ENCODE results near the gene LRRC43. TPM values are rescaled to one million over a fixed set of nuclear protein-coding genes. Genes with fewer than 3 reads are reported as not detected.
A peak's percentile ranks its signal among the peaks of the same experiment; 100 is the strongest.

The LRRC43 gene
- polyA plus RNA-seq, 3 donors from 2014 or later: 0.52 to 6.2 (median 3.2) TPM

DNA sequence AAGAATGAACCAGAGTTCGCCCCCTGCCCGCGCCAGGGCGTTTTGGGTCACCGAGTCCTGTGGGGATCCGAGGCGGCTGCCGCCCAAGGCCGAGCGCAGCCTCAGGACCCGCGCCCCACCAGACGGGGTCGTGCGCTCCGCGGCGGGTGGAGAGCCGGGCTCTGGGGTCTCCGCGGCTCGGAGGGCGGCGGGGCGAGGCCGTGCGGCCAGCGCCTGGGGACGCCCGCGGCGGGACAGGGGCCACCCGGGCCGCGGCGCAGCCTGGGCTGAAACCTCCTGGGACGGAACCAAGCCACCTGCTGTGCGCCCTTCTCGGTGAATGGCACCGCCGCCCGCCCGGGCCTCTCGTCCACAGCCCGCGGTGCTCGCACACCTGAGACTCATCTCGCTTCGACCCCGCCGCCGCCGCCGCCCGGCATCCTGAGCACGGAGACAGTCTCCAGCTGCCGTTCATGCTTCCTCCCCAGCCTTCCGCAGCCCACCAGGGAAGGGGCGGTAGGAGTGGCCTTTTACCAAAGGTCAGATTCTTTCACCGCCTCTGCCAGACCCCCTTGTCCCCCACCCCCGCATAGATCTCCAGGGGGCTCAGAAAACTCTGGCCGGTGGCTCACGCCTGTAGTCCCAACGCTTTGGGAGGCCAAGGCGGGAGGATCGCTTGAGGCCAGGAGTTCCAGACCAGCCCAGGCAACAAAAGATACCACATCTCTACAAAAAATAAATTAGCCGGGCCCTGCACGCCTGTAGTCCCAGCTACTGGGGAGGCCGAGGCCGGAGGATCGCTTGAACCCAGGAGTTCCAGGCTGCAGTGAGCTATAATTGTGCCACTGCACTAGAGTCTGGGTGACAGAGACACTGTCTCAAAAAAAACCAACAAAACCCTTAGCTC lies 21.5 kb downstream of the LRRC43 start:
- H3K4me3 Mint-ChIP-seq: peak overlapping the region; percentile 73 to 78 (median 75)
- peaks cover 5 to 19% (median 15%) of the 10 kb centered on the region in 3 donors for H3K27me3 Mint-ChIP-seq (ENCODE audit: low read depth in 3 of 3)
- no peak for DNase-seq
- H3K27ac Mint-ChIP-seq: no peak overlapping the region
- peaks cover 9 to 16% of the 10 kb centered on the region in 2 donors for H3K4me1 Mint-ChIP-seq
- H3K36me3 Mint-ChIP-seq: peaks cover 4 to 15% (median 5%) of the 10 kb centered on the region in 3 donors
- no peaks in the 10 kb centered on the region for H3K9me3 Mint-ChIP-seq

- H3K4me3 Mint-ChIP-seq: peak overlapping the region; percentile 73 to 78 (median 75)
- H3K27ac Mint-ChIP-seq: no peak overlapping the region
- no peaks in the 10 kb centered on the region for H3K9me3 Mint-ChIP-seq
- H3K4me1 Mint-ChIP-seq: peaks cover 9 to 16% of the 10 kb centered on the region in 2 donors
- H3K36me3 Mint-ChIP-seq: peaks cover 4 to 22% (median 12%) of the 10 kb centered on the region in 3 donors
- peaks cover 5 to 19% (median 15%) of the 10 kb centered on the region in 3 donors for H3K27me3 Mint-ChIP-seq (ENCODE audit: low read depth in 3 of 3)
- no peak for DNase-seq
These were observed 22.4 kb downstream of the LRRC43 start for GRCh38 chr12:122205053-122205925.

- Mint-ChIP-seq H3K27ac (no peak overlapping the region), H3K9me3 (no peaks in the 10 kb centered on the region)
These were observed 23.4 kb downstream of the LRRC43 start for GRCh38 chr12:122206111-122206881.

DNA sequence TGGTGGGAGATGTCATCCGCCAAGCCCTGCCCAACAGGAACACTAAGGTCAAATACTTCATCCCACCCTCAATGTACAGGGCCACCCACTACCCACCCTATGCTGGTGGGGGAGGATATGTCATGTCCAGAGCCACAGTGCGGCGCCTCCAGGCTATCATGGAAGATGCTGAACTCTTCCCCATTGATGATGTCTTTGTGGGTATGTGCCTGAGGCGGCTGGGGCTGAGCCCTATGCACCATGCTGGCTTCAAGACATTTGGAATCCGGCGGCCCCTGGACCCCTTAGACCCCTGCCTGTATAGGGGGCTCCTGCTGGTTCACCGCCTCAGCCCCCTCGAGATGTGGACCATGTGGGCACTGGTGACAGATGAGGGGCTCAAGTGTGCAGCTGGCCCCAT lies 24.1 kb downstream of the LRRC43 start:
- no peak for DNase-seq

More at GRCh38 chr12:122206111-122206881, 23.4 kb downstream of the LRRC43 start:
- peaks cover 5 to 19% (median 13%) of the 10 kb centered on the region in 3 donors for H3K27me3 Mint-ChIP-seq (ENCODE audit: low read depth in 3 of 3)
- no peak for DNase-seq
- peaks cover 4 to 24% (median 12%) of the 10 kb centered on the region in 3 donors for H3K36me3 Mint-ChIP-seq
- no peak overlapping the region for H3K4me3 Mint-ChIP-seq
- H3K4me1 Mint-ChIP-seq: peaks cover 9 to 16% of the 10 kb centered on the region in 2 donors

GRCh38 chr12:122207391-122207790 lies 24.5 kb downstream of the LRRC43 start:
- peaks cover 12 to 33% (median 15%) of the 10 kb centered on the region in 3 donors for H3K36me3 Mint-ChIP-seq
- H3K27me3 Mint-ChIP-seq (ENCODE audit: low read depth in 3 of 3): peaks cover 5 to 15% (median 12%) of the 10 kb centered on the region in 3 donors
- peaks cover 9 to 15% of the 10 kb centered on the region in 2 donors for H3K4me1 Mint-ChIP-seq
- H3K27ac Mint-ChIP-seq: peak overlapping the region in 1 of 6 donors; percentile 32
- H3K4me3 Mint-ChIP-seq: no peak overlapping the region
- no peak for DNase-seq
- no peaks in the 10 kb centered on the region for H3K9me3 Mint-ChIP-seq

More for the DNA sequence above, 24.1 kb downstream of the LRRC43 start:
- no peak overlapping the region for H3K4me3 Mint-ChIP-seq
- no peaks in the 10 kb centered on the region for H3K9me3 Mint-ChIP-seq
- no peak overlapping the region for H3K27ac Mint-ChIP-seq
- H3K4me1 Mint-ChIP-seq: peaks cover 9 to 16% of the 10 kb centered on the region in 2 donors
- H3K36me3 Mint-ChIP-seq: peaks cover 8 to 29% (median 12%) of the 10 kb centered on the region in 3 donors
- peaks cover 5 to 16% (median 12%) of the 10 kb centered on the region in 3 donors for H3K27me3 Mint-ChIP-seq (ENCODE audit: low read depth in 3 of 3)

DNA sequence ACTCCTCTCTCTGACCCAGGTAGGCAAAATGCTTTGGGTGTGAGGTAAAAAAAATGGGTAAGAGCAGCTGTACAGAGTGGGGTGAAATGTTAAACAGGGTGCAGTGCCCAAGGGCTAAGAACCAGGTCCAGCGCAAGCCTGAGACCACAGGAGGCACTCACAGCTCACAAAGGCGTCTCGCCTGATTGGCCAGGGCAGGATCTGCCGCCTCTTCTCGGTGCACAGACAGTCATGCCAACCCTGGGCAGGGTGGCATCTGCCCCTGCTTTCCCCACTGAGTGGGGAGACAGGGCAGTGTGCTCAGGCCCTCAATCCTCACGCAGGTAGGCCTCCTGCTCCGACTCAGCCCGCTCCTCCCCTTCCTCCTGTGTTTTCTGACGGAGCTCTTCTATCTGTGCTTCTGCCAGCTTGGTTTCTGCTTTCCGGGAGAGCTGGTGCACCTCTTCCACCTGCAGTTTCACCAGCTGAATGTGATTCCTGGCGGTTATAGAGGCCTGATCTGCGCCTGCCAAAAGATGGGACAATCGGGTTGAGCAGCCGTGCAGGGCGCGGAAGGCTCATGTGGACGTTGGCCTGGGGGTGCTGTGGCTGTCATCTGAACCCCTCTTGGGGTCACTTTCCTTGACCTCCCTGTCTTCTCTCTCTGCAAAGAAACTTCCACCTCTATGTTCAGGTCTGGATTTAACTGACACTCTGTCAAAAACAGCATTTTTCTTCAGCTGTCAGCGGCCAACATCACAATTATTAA lies 25.3 kb downstream of the LRRC43 start:
- Mint-ChIP-seq H3K9me3 (no peaks in the 10 kb centered on the region), H3K27me3 (ENCODE audit: low read depth in 3 of 3) (peaks cover 4 to 9% (median 6%) of the 10 kb centered on the region in 3 donors), H3K4me1 (peaks cover 5 to 7% of the 10 kb centered on the region in 2 donors), H3K27ac (peak overlapping the region in 1 of 6 donors; percentile 49), H3K4me3 (no peak overlapping the region), H3K36me3 (peaks cover 13 to 35% (median 15%) of the 10 kb centered on the region in 3 donors)
- no peak for DNase-seq

DNA sequence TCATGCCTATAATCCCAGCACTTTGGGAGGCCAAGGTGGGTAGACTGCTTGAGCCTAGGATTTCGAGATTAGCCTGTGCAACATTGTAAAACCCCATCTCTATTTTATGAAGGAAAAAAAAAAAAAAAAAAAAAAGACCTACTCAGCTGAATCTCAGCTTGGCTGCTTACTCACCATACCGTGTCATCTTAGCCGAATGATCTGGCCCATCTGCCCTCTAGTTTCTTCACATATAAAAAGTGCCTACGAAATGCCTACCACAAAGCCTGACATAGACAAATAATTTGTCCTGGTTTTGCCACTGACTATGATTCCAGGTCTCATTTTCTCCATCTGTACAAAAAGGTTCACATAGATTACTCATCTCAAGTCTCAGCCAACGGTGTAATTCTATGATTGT lies 32.8 kb downstream of the LRRC43 start:
- H3K4me1 Mint-ChIP-seq: peaks cover 0 to 6% of the 10 kb centered on the region in 2 donors
- no peak for DNase-seq
- H3K4me3 Mint-ChIP-seq: no peak overlapping the region
- no peaks in the 10 kb centered on the region for H3K9me3 Mint-ChIP-seq
- no peak overlapping the region for H3K27ac Mint-ChIP-seq
- peaks cover 14 to 37% (median 17%) of the 10 kb centered on the region in 3 donors for H3K36me3 Mint-ChIP-seq
- H3K27me3 Mint-ChIP-seq (ENCODE audit: low read depth in 3 of 3): peaks cover 0 to 2% (median 1%) of the 10 kb centered on the region in 3 donors

GRCh38 chr12:122216445-122216844 lies 33.5 kb downstream of the LRRC43 start:
- H3K4me1 Mint-ChIP-seq: peaks cover 0 to 6% of the 10 kb centered on the region in 2 donors
- H3K27ac Mint-ChIP-seq: no peak overlapping the region
- peaks cover 14 to 33% (median 17%) of the 10 kb centered on the region in 3 donors for H3K36me3 Mint-ChIP-seq
- no peak for DNase-seq
- peaks cover 0 to 2% (median 1%) of the 10 kb centered on the region in 3 donors for H3K27me3 Mint-ChIP-seq (ENCODE audit: low read depth in 3 of 3)
- no peak overlapping the region for H3K4me3 Mint-ChIP-seq
- H3K9me3 Mint-ChIP-seq: no peaks in the 10 kb centered on the region

- Mint-ChIP-seq H3K27me3 (ENCODE audit: low read depth in 3 of 3) (peaks cover 1 to 8% (median 7%) of the 10 kb centered on the region in 3 donors), H3K4me1 (peaks cover 35 to 38% of the 10 kb centered on the region in 2 donors), H3K4me3 (peak within 1 kb of the TSS; percentile 86 to 93 (median 90)), H3K9me3 (no peaks in the 10 kb centered on the region), H3K36me3 (peaks cover 6 to 11% (median 9%) of the 10 kb centered on the region in 3 donors), H3K27ac (peak within 1 kb of the TSS; percentile 90 to 98 (median 94))
- DNase-seq: peak; percentile 100
These were observed 42.9 kb downstream of the LRRC43 start, which contains the start of gene DIABLO for GRCh38 chr12:122225683-122226365. Gene DIABLO (minus strand): TSS chr12:122226052. CDS start chr12:122226014, 38 bp downstream.

- no peaks in the 10 kb centered on the region for H3K9me3 Mint-ChIP-seq
- H3K27me3 Mint-ChIP-seq (ENCODE audit: low read depth in 3 of 3): peaks cover 1 to 8% (median 7%) of the 10 kb centered on the region in 3 donors
- H3K4me1 Mint-ChIP-seq: peaks cover 35 to 38% of the 10 kb centered on the region in 2 donors
- DNase-seq: no peak
- H3K36me3 Mint-ChIP-seq: peaks cover 6 to 16% (median 14%) of the 10 kb centered on the region in 3 donors
- peak overlapping the region; percentile 84 to 93 (median 88) for H3K4me3 Mint-ChIP-seq
- peak overlapping the region in 5 of 6 donors; percentile 79 to 90 (median 88) for H3K27ac Mint-ChIP-seq
These were observed 43.6 kb downstream of the LRRC43 start for GRCh38 chr12:122226366-122227125.

- peaks cover 8 to 23% (median 18%) of the 10 kb centered on the region in 3 donors for H3K36me3 Mint-ChIP-seq
- H3K9me3 Mint-ChIP-seq: no peaks in the 10 kb centered on the region
- peak; percentile 81 to 87 (median 81) for DNase-seq
- peak overlapping the region; percentile 79 to 90 (median 88) for H3K27ac Mint-ChIP-seq
- H3K4me3 Mint-ChIP-seq: peak overlapping the region; percentile 78 to 88 (median 84)
- peaks cover 35 to 38% of the 10 kb centered on the region in 2 donors for H3K4me1 Mint-ChIP-seq
- peaks cover 1 to 8% (median 7%) of the 10 kb centered on the region in 3 donors for H3K27me3 Mint-ChIP-seq (ENCODE audit: low read depth in 3 of 3)
These were observed 44.4 kb downstream of the LRRC43 start for GRCh38 chr12:122227341-122227740.

All from immature natural killer cell (primary cell).